HCT116 (cell line): Measurements from ENCODE around the gene ADAMTS9. TPM values are rescaled to one million over a fixed set of nuclear protein-coding genes. Genes with fewer than 3 reads are reported as not detected.

ENCODE experiments used
- ATAC-seq: fragments of 200-7000 bp; cut with Tn5 transposase; 2 replicates; pipeline ENCODE4 v1.9.1; 2020; ENCODE audit warnings: mild to moderate bottlenecking, moderate library complexity
- BruUV-seq: library from RNA; stranded (reverse); fragments of 400-500 nt; replicated peaks from 2 replicates; lab custom pipeline; 2021; lab: Mats Ljungman, UMichigan
- CTCF ChIA-PET: fragments of 300-600 bp; sonication (Branson Sonifier 250); formaldehyde crosslinking; loops from one replicate; lab custom pipeline; 2021; ENCODE audit warnings: antibody characterized with exemption; lab: Charles Lee
- POLR2A ChIA-PET: fragments of 300-600, 350-600 bp; sonication (Branson Sonifier 250); formaldehyde crosslinking; loops from one replicate; lab custom pipeline; 2021; ENCODE audit warnings: antibody characterized with exemption; lab: Charles Lee
- RAD21 ChIA-PET, 2 experiments: fragments of 300-600 bp; sonication (Branson Sonifier 250); formaldehyde crosslinking; loops; one replicate each; lab custom pipeline; 2023; ENCODE audit warnings: low total read pairs in 2 of 2; ENCODE audit not compliant: uncharacterized antibody in 2 of 2, unreplicated experiment in 2 of 2, low non-redundant PET in 1 of 2; lab: Charles Lee
- DNase-seq: peaks from one replicate; pipeline ENCODE4 v3.0.0-alpha.2; 2010; ENCODE audit warnings: low read depth, low spot score
- H2AFZ ChIP-seq: fragments of 200-600 bp; shearing (Covaris generic), sonication (generic); 2 replicates; pipeline ENCODE4 v1.6.1; 2017; ENCODE audit warnings: low read depth, mixed run types, mixed read lengths, antibody characterized with exemption, low read length; ENCODE audit not compliant: poor library complexity, severe bottlenecking
- H3K27ac ChIP-seq: 2 replicates; pipeline ENCODE4 v1.5.1; 2012; ENCODE audit warnings: low read depth, low read length
- H3K27me3 ChIP-seq: fragments of 200-600 bp; sonication (generic); 2 replicates; pipeline ENCODE4 v1.6.1; 2016; ENCODE audit warnings: mixed run types, low read length, mixed read lengths; ENCODE audit not compliant: insufficient read depth
- H3K36me3 ChIP-seq, 2 experiments: fragments of 200-500 bp in 1 of 2; fragments of 200-600 bp in 1 of 2; sonication (Bioruptor generic) in 1 of 2; sonication (generic) in 1 of 2; 2 replicates each; pipeline versions ENCODE4 v1.5.1 to v1.6.1; 2014 to 2016; ENCODE audit warnings: low read length in 2 of 2, inconsistent platforms in 1 of 2, mixed read lengths in 1 of 2, mixed run types in 1 of 2; ENCODE audit not compliant: insufficient read depth in 2 of 2, control insufficient read depth in 1 of 2
- H3K4me1 ChIP-seq, 2 experiments: fragments of 200-600 bp in 1 of 2; sonication (generic) in 1 of 2; 2 replicates each; pipeline versions ENCODE4 v1.5.1 to v1.6.1; 2012 to 2017; ENCODE audit warnings: low read length in 2 of 2, inconsistent platforms in 1 of 2, mild to moderate bottlenecking in 1 of 2, mixed read lengths in 1 of 2, mixed run types in 1 of 2, moderate library complexity in 1 of 2; ENCODE audit not compliant: insufficient read depth in 2 of 2, control insufficient read depth in 1 of 2
- H3K4me2 ChIP-seq: fragments of 200-600 bp; sonication (generic); 2 replicates; pipeline ENCODE4 v1.6.1; 2017; ENCODE audit warnings: mixed run types, low read length, mixed read lengths
- H3K4me3 ChIP-seq, 2 experiments: fragments of 200-600 bp in 1 of 2; sonication (generic) in 1 of 2; replicated peaks in 1 of 2; 2 replicates each; pipeline ENCODE4 v1.5.1; 2011 to 2016; ENCODE audit warnings: low read length in 2 of 2, control low read depth in 1 of 2, low read depth in 1 of 2, mild to moderate bottlenecking in 1 of 2, mixed read lengths in 1 of 2, mixed run types in 1 of 2
- H3K79me2 ChIP-seq: fragments of 200-600 bp; sonication (generic); 2 replicates; pipeline ENCODE4 v1.6.1; 2017; ENCODE audit warnings: mild to moderate bottlenecking, mixed run types, low read length, moderate library complexity, mixed read lengths; ENCODE audit not compliant: insufficient read depth
- H3K9ac ChIP-seq: fragments of 200-600 bp; sonication (generic); 2 replicates; pipeline ENCODE4 v1.6.1; 2016; ENCODE audit warnings: low read length, mixed read lengths
- H3K9me2 ChIP-seq: fragments of 200-600 bp; sonication (generic), shearing (Covaris generic); 2 replicates; pipeline ENCODE4 v1.6.1; 2017; ENCODE audit warnings: mixed run types, mild to moderate bottlenecking, moderate library complexity; ENCODE audit not compliant: insufficient read depth
- H3K9me3 ChIP-seq, 2 experiments: fragments of 200-500 bp in 1 of 2; fragments of 200-600 bp in 1 of 2; sonication (Bioruptor generic) in 1 of 2; sonication (generic) in 1 of 2; 2 replicates each; pipeline ENCODE4 v1.6.1; 2014 to 2017; ENCODE audit warnings: low read length in 2 of 2, mixed read lengths in 2 of 2, inconsistent platforms in 1 of 2, low read depth in 1 of 2, mild to moderate bottlenecking in 1 of 2, mixed run types in 1 of 2, moderate library complexity in 1 of 2; ENCODE audit not compliant: control insufficient read depth in 1 of 2, insufficient read depth in 1 of 2
- H4K20me1 ChIP-seq: fragments of 200-600 bp; sonication (generic), shearing (Covaris generic); 2 replicates; pipeline ENCODE4 v1.6.1; 2017; ENCODE audit warnings: mixed run types, mild to moderate bottlenecking, moderate library complexity; ENCODE audit not compliant: insufficient read depth
- CEBPB ChIP-seq: IDR thresholded peaks from 2 replicates; pipeline ENCODE4 v1.6.1; 2012; ENCODE audit warnings: low read depth
- EGR1 ChIP-seq: IDR thresholded peaks from 2 replicates; pipeline ENCODE4 v1.6.1; 2012; ENCODE audit warnings: low read depth
- EZH2 ChIP-seq: fragments of 200-600 bp; sonication (generic); IDR thresholded peaks from 2 replicates; pipeline ENCODE4 v1.6.1; 2017; ENCODE audit warnings: antibody characterized with exemption, mixed run types
- EZH2phosphoT487 ChIP-seq: fragments of 200-600 bp; IDR thresholded peaks from 2 replicates; pipeline ENCODE4 v1.6.1; 2018; ENCODE audit warnings: antibody characterized with exemption, borderline replicate concordance
- FOSL1 ChIP-seq: IDR thresholded peaks from 2 replicates; pipeline ENCODE4 v1.6.1; 2012; ENCODE audit warnings: low read depth
- JUND ChIP-seq: IDR thresholded peaks from 2 replicates; pipeline ENCODE4 v1.6.1; 2012
- REST ChIP-seq: IDR thresholded peaks from 2 replicates; pipeline ENCODE4 v1.6.1; 2012; ENCODE audit warnings: low read depth
- SIN3A ChIP-seq: IDR thresholded peaks from 2 replicates; pipeline ENCODE4 v1.6.1; 2012; ENCODE audit warnings: low read depth
- TCF7L2 ChIP-seq: IDR thresholded peaks from 2 replicates; pipeline ENCODE4 v1.7.0; 2011; ENCODE audit warnings: borderline replicate concordance, inconsistent platforms; ENCODE audit not compliant: insufficient read depth, insufficient read length; ENCODE audit errors: extremely low read depth
- ZNF274 ChIP-seq: fragments of 200-500 bp; sonication (Bioruptor generic); IDR thresholded peaks from 2 replicates; pipeline ENCODE4 v1.6.1; 2014; ENCODE audit warnings: mild to moderate bottlenecking, low read depth, low read length, inconsistent platforms
- intact Hi-C: fragments of 100-400 bp; cut with micrococcal nuclease; formaldehyde crosslinking; loops from 2 replicates; pipeline ENCODE4 v1.10.0; 2022
- total RNA-seq: library from RNA; stranded (reverse); gene quantifications from one replicate; pipeline ENCODE4 v1.2.1, GENCODE V29; 2021; ENCODE audit not compliant: unreplicated experiment
- TF ChIP-seq, protein P1 (sequence below), 3 experiments: fragments of 200-600 bp in 1 of 3; sonication (generic) in 1 of 3; IDR thresholded peaks in 2 of 3; conservative IDR thresholded peaks in 1 of 3; 2 replicates each; pipeline ENCODE4 v1.5.1; 2012 to 2017; ENCODE audit warnings: low read depth in 2 of 3, low read length in 2 of 3, antibody characterized with exemption in 1 of 3, borderline replicate concordance in 1 of 3, control low read depth in 1 of 3, mild to moderate bottlenecking in 1 of 3, mixed read lengths in 1 of 3, mixed run types in 1 of 3, moderate library complexity in 1 of 3; ENCODE audit not compliant: insufficient read depth in 1 of 3
- TF ChIP-seq, protein P2 (sequence below): IDR thresholded peaks from 2 replicates; pipeline ENCODE4 v1.6.1; 2012

ADAMTS9 gene
- total RNA-seq, 1 experiment from 2014 or later, result 0.05 TPM

- TF ChIP-seq, protein P1, sequence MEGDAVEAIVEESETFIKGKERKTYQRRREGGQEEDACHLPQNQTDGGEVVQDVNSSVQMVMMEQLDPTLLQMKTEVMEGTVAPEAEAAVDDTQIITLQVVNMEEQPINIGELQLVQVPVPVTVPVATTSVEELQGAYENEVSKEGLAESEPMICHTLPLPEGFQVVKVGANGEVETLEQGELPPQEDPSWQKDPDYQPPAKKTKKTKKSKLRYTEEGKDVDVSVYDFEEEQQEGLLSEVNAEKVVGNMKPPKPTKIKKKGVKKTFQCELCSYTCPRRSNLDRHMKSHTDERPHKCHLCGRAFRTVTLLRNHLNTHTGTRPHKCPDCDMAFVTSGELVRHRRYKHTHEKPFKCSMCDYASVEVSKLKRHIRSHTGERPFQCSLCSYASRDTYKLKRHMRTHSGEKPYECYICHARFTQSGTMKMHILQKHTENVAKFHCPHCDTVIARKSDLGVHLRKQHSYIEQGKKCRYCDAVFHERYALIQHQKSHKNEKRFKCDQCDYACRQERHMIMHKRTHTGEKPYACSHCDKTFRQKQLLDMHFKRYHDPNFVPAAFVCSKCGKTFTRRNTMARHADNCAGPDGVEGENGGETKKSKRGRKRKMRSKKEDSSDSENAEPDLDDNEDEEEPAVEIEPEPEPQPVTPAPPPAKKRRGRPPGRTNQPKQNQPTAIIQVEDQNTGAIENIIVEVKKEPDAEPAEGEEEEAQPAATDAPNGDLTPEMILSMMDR (IDR thresholded peaks at IDR 0.05 in 2 of 3, conservative IDR thresholded peaks at IDR 0.05 in 1 of 3; ENCODE audit: borderline replicate concordance in 1 of 3, insufficient read depth in 1 of 3, low read depth in 2 of 3, low read length in 2 of 3), result no peak
- no peak for TF ChIP-seq FOSL1
- TF ChIP-seq EGR1, result no peak
- no peak for TF ChIP-seq EZH2phosphoT487
- TF ChIP-seq SIN3A, result no peak
- no peak for TF ChIP-seq JUND
- no peak for TF ChIP-seq TCF7L2
- TF ChIP-seq EZH2, result no peak
- TF ChIP-seq, protein P2, sequence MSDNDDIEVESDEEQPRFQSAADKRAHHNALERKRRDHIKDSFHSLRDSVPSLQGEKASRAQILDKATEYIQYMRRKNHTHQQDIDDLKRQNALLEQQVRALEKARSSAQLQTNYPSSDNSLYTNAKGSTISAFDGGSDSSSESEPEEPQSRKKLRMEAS, result no peak
Measured at GRCh38 chr3:64651741-64652241, 36.0 kb downstream of the ADAMTS9 start (continued).

- RAD21 ChIA-PET, result no interaction called here
- no peak overlapping the region for H3K27ac ChIP-seq
- no peak overlapping the region for H3K4me3 ChIP-seq
- H3K4me1 ChIP-seq, result no peaks in the 10 kb centered on the region
- CTCF ChIA-PET, result no interaction called here
- no peak overlapping the region for H3K9ac ChIP-seq
- DNase-seq (no peak), ATAC-seq (no peak)
- H3K4me2 ChIP-seq, result no peak overlapping the region
- no peak for TF ChIP-seq ZNF274
- TF ChIP-seq CEBPB, result no peak
- no peak for TF ChIP-seq EZH2phosphoT487
- TF ChIP-seq REST, result no peak
- no peaks in the 10 kb centered on the region for H3K9me2 ChIP-seq
- H3K79me2 ChIP-seq, result no peaks in the 10 kb centered on the region
- peaks cover 11% of the 10 kb centered on the region for H3K27me3 ChIP-seq
- intact Hi-C loops, result no loop called here
- no peaks in the 10 kb centered on the region for H3K36me3 ChIP-seq
- H4K20me1 ChIP-seq, result no peaks in the 10 kb centered on the region; the same call in 1 of the 2 replicates
- no peaks in the 10 kb centered on the region for H3K9me3 ChIP-seq
- H2AFZ ChIP-seq, result no peak overlapping the region
- no TSS peak for BruUV-seq
- POLR2A ChIA-PET, result no interaction called here
Measured at GRCh38 chr3:64651303-64651702, 36.5 kb downstream of the ADAMTS9 start.
